Ovary (tissue), 3 donors: Measurements from ENCODE around the gene ARSG.
"Not testable (repeated sequence)": the region's sequence is repeated elsewhere in the genome, so short reads cannot be mapped to it uniquely, and the experiment has no call there.

Experiments
- POLR2A ChIP-seq: fragments of 450-650 bp; IDR thresholded peaks from one replicate; pipeline ENCODE4 v1.6.1; 2017; ENCODE audit warnings: antibody characterized with exemption, mild to moderate bottlenecking, moderate library complexity
- TF ChIP-seq, protein P1 (sequence below), 3 donors: fragments of 450-650 bp in 2 of 3; fragments of 200-600 bp in 1 of 3; IDR thresholded peaks; one replicate each; pipeline versions ENCODE4 v1.5.1 to v1.8.0; 2016 to 2022; ENCODE audit warnings: antibody characterized with exemption in 3 of 3, mild to moderate bottlenecking in 1 of 3
- donor health status: DM: no; HTN: no; CAD: no.

GRCh38 chr17:68403837-68404236, 112.5 kb downstream of the ARSG start:
- TF ChIP-seq, protein P1, sequence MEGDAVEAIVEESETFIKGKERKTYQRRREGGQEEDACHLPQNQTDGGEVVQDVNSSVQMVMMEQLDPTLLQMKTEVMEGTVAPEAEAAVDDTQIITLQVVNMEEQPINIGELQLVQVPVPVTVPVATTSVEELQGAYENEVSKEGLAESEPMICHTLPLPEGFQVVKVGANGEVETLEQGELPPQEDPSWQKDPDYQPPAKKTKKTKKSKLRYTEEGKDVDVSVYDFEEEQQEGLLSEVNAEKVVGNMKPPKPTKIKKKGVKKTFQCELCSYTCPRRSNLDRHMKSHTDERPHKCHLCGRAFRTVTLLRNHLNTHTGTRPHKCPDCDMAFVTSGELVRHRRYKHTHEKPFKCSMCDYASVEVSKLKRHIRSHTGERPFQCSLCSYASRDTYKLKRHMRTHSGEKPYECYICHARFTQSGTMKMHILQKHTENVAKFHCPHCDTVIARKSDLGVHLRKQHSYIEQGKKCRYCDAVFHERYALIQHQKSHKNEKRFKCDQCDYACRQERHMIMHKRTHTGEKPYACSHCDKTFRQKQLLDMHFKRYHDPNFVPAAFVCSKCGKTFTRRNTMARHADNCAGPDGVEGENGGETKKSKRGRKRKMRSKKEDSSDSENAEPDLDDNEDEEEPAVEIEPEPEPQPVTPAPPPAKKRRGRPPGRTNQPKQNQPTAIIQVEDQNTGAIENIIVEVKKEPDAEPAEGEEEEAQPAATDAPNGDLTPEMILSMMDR (IDR thresholded peaks at IDR 0.05) = not testable (repeated sequence)
- TF ChIP-seq POLR2A = not testable (repeated sequence)
